Measurements from ENCODE around the gene PROZ. TPM values are rescaled to one million over a fixed set of nuclear protein-coding genes. Genes with fewer than 3 reads are reported as not detected.

PROZ gene
- total RNA-seq, 2 donors from 2014 or later: 0.40 to 0.84 TPM

GRCh38 chr13:113115363-113116205 lies 42.9 kb upstream of the PROZ start:
- no peak overlapping the region for H3K9ac ChIP-seq (ENCODE audit: extremely low read depth, low read length, poor library complexity, severe bottlenecking)
- H3K4me1 ChIP-seq (ENCODE audit: control insufficient read depth, insufficient read depth, low read length): no peaks in the 10 kb centered on the region
- peak; percentile 25 for DNase-seq
- WGBS, 2 experiments (ENCODE audit: insufficient coverage in 1 of 2, insufficient read length in 1 of 2): 94% methylated on average over 17 to 21 of the region's 21 CpGs
- H3K9me3 Mint-ChIP-seq: peaks cover 4% of the 10 kb centered on the region
- H3K9me3 ChIP-seq (ENCODE audit: control insufficient read depth, low read length): no peaks in the 10 kb centered on the region
- peaks cover 36% of the 10 kb centered on the region for H3K27me3 ChIP-seq (ENCODE audit: control insufficient read depth, insufficient read depth, low read length, poor library complexity, severe bottlenecking)
- no peak overlapping the region for H3K4me3 ChIP-seq (ENCODE audit: low read length)
- H3K36me3 Mint-ChIP-seq (ENCODE audit: low read depth): peaks cover 9% of the 10 kb centered on the region
- H3K4me3 Mint-ChIP-seq: no peak overlapping the region
- H3K27me3 Mint-ChIP-seq (ENCODE audit: insufficient read depth): peaks cover 25% of the 10 kb centered on the region
- TF ChIP-seq, protein P1, sequence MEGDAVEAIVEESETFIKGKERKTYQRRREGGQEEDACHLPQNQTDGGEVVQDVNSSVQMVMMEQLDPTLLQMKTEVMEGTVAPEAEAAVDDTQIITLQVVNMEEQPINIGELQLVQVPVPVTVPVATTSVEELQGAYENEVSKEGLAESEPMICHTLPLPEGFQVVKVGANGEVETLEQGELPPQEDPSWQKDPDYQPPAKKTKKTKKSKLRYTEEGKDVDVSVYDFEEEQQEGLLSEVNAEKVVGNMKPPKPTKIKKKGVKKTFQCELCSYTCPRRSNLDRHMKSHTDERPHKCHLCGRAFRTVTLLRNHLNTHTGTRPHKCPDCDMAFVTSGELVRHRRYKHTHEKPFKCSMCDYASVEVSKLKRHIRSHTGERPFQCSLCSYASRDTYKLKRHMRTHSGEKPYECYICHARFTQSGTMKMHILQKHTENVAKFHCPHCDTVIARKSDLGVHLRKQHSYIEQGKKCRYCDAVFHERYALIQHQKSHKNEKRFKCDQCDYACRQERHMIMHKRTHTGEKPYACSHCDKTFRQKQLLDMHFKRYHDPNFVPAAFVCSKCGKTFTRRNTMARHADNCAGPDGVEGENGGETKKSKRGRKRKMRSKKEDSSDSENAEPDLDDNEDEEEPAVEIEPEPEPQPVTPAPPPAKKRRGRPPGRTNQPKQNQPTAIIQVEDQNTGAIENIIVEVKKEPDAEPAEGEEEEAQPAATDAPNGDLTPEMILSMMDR (conservative IDR thresholded peaks at IDR 0.05): no peak
- H3K27ac Mint-ChIP-seq: no peak overlapping the region
- H3K4me1 Mint-ChIP-seq: no peaks in the 10 kb centered on the region
- H3K27ac ChIP-seq (ENCODE audit: low read depth, low read length): no peak overlapping the region
- no peaks in the 10 kb centered on the region for H3K36me3 ChIP-seq (ENCODE audit: control insufficient read depth, insufficient read depth, low read length)

DNA sequence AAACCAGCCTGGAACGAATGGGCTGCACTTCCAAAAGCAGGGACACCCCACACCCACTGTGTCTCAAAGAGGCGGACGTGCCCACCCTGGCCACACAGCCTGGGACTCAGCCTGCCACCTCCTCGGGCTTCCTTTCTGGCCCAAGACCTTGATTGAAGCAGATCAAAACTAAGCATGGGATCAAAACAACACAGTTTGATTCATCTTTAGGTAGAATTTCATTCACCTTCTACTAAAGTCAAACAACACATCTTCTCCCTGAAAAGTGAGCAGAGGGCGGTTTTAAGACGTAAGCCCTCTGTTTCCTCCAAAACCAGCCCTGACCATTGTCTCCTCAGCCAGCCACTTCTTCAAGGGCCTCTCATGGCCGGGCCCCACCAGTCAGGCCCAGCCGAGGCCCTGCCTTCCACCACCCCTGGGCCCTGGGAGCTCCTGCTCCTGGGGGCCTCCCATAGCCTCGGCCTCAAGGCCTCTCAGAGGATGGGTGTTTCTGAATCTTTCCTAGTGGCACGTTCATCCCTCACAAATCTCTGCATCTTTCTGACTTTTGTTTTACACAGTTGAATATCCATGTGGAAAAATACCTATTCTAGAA lies 42.1 kb upstream of the PROZ start:
- Mint-ChIP-seq H3K36me3 (ENCODE audit: low read depth) (peaks cover 9% of the 10 kb centered on the region), H3K4me1 (no peaks in the 10 kb centered on the region), H3K9me3 (peaks cover 4% of the 10 kb centered on the region), H3K4me3 (no peak overlapping the region), H3K27me3 (ENCODE audit: insufficient read depth) (peaks cover 19% of the 10 kb centered on the region), H3K27ac (no peak overlapping the region)
- H3K4me1 ChIP-seq (ENCODE audit: control insufficient read depth, insufficient read depth, low read length): no peaks in the 10 kb centered on the region
- H3K4me3 ChIP-seq (ENCODE audit: low read length): no peak overlapping the region
- DNase-seq: peak; percentile 24
- TF ChIP-seq, protein P1 (conservative IDR thresholded peaks at IDR 0.05): no peak
- H3K36me3 ChIP-seq (ENCODE audit: control insufficient read depth, insufficient read depth, low read length): no peaks in the 10 kb centered on the region
- 90 to 93% methylated on average over 8 to 10 of the region's 10 CpGs for WGBS, 2 experiments (ENCODE audit: insufficient coverage in 1 of 2, insufficient read length in 1 of 2)
- no peak overlapping the region for H3K27ac ChIP-seq (ENCODE audit: low read depth, low read length)
- peaks cover 29% of the 10 kb centered on the region for H3K27me3 ChIP-seq (ENCODE audit: control insufficient read depth, insufficient read depth, low read length, poor library complexity, severe bottlenecking)
- no peak overlapping the region for H3K9ac ChIP-seq (ENCODE audit: extremely low read depth, low read length, poor library complexity, severe bottlenecking)
- H3K9me3 ChIP-seq (ENCODE audit: control insufficient read depth, low read length): no peaks in the 10 kb centered on the region

- Mint-ChIP-seq H3K9me3 (peaks cover 4% of the 10 kb centered on the region), H3K36me3 (ENCODE audit: low read depth) (peaks cover 9% of the 10 kb centered on the region)
These were observed 41.6 kb upstream of the PROZ start for GRCh38 chr13:113116871-113117271.

More at GRCh38 chr13:113116871-113117271, 41.6 kb upstream of the PROZ start:
- Histone ChIP-seq H3K27ac (ENCODE audit: low read depth, low read length) (no peak overlapping the region), H3K9me3 (ENCODE audit: control insufficient read depth, low read length) (no peaks in the 10 kb centered on the region), H3K4me1 (ENCODE audit: control insufficient read depth, insufficient read depth, low read length) (no peaks in the 10 kb centered on the region), H3K36me3 (ENCODE audit: control insufficient read depth, insufficient read depth, low read length) (no peaks in the 10 kb centered on the region), H3K27me3 (ENCODE audit: control insufficient read depth, insufficient read depth, low read length, poor library complexity, severe bottlenecking) (peaks cover 25% of the 10 kb centered on the region), H3K9ac (ENCODE audit: extremely low read depth, low read length, poor library complexity, severe bottlenecking) (no peak overlapping the region), H3K4me3 (ENCODE audit: low read length) (no peak overlapping the region)
- peaks cover 19% of the 10 kb centered on the region for H3K27me3 Mint-ChIP-seq (ENCODE audit: insufficient read depth)
- no peak overlapping the region for H3K27ac Mint-ChIP-seq
- DNase-seq: peak; percentile 36
- WGBS, 2 experiments (ENCODE audit: insufficient coverage in 1 of 2, insufficient read length in 1 of 2): 89 to 91% methylated on average over 10 of the region's 10 CpGs
- H3K4me1 Mint-ChIP-seq: no peaks in the 10 kb centered on the region
- H3K4me3 Mint-ChIP-seq: no peak overlapping the region
- TF ChIP-seq, protein P1 (conservative IDR thresholded peaks at IDR 0.05): no peak

Data from endodermal cell (in vitro differentiated cells).